Esophagus squamous epithelium (tissue), 4 donors: ENCODE data around the gene MSL1.

Source experiments
- CTCF ChIP-seq, 6 experiments: fragments of 450-650 bp in 4 of 6; fragments of 200-600 bp in 2 of 6; sonication (generic) in 2 of 6; IDR thresholded peaks; one replicate each; pipeline ENCODE4 v1.5.1; 2016 to 2019; ENCODE audit warnings: antibody characterized with exemption in 6 of 6, mild to moderate bottlenecking in 4 of 6, moderate library complexity in 4 of 6
- POLR2A ChIP-seq, 4 donors: fragments of 450-650 bp; IDR thresholded peaks; one replicate each; pipeline ENCODE4 v1.6.1; 2017; ENCODE audit warnings: antibody characterized with exemption in 4 of 4, mild to moderate bottlenecking in 4 of 4, moderate library complexity in 3 of 4

- TF ChIP-seq CTCF (IDR thresholded peaks at IDR 0.05): no peak
- no peak for TF ChIP-seq POLR2A (IDR thresholded peaks at IDR 0.05)
Observed at GRCh38 chr17:40072735-40073346, 48.9 kb upstream of the MSL1 start.
